ENCODE data around the gene ALDH16A1. TPM values are rescaled to one million over a fixed set of nuclear protein-coding genes. Genes with fewer than 3 reads are reported as not detected.

ALDH16A1 gene
- total RNA-seq = 29.7 TPM

GRCh38 chr19:49453013-49453756 lies at the start of gene ALDH16A1:
ALDH16A1 (plus strand) TSS chr19:49453225; CDS start chr19:49453332, 107 bp downstream.
- ATAC-seq = peak; percentile 87
- peak; percentile 98 for DNase-seq (ENCODE audit: low spot score)

GRCh38 chr19:49403404-49404187 lies 49.4 kb upstream of the ALDH16A1 start:
- no peak for ATAC-seq
- DNase-seq (ENCODE audit: low spot score) = no peak

GRCh38 chr19:49407079-49407478 lies 45.9 kb upstream of the ALDH16A1 start:
- ATAC-seq (no peak), DNase-seq (ENCODE audit: low spot score) (no peak)

GRCh38 chr19:49407482-49408015 lies 45.5 kb upstream of the ALDH16A1 start:
- DNase-seq (ENCODE audit: low spot score) = no peak
- no peak for ATAC-seq

GRCh38 chr19:49408816-49409440 lies 44.1 kb upstream of the ALDH16A1 start:
- no peak for DNase-seq (ENCODE audit: low spot score)
- no peak for ATAC-seq

GRCh38 chr19:49409441-49410029 lies 43.5 kb upstream of the ALDH16A1 start:
- DNase-seq (ENCODE audit: low spot score) (no peak), ATAC-seq (no peak)

DNA sequence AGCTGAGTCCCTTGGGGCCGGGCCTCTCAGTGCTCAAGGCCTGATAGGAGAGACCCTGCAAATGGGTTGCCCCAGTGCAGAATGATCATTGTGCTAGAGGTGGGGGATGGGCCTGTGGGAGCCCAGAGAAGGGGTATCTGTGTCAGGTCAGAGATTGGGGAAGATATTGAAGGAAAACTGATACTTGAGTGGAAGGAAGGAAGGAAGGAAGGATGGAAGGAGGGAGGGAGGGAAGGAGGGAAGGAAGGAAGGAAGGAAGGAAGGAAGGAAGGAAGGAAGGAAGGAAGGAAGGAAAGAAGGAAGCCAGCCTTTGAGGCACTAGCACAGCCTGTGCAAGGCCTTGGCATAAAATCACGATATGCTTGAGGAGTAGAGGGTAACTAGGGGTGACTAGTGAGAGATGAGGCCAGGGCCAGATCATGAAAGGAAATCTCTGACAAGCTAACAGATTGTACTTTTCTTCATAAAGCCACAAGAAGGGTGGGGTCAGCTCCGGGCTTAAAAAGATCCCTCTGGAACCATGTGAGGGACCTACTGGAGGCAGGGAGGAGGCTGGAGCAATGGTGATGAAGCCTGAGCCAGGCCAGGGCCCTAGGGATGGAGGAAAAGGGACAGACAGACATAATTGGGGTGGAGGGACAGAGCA lies 41.2 kb upstream of the ALDH16A1 start:
- DNase-seq (ENCODE audit: low spot score) (no peak), ATAC-seq (no peak)

DNA sequence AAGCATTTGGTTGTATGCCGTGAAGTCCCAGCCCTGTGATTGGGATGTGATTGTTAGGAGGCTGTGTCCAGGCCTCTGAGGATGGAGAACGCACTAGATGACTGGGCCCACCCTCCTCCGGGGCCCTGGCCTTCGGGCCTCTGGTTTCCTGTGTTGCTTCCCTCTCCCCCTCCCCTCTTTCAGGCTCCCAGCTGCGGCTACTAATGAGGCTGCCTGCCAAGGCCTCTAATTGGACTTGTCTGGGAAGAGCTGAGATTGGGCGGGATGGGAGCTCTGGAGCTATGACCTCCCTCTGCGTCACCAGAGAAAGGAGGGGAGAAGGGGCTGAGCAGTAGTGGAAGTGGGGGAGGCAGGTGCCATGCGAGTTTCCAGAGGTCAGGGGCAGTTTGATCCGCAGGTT lies 39.7 kb upstream of the ALDH16A1 start:
- DNase-seq (ENCODE audit: low spot score) (no peak), ATAC-seq (no peak)

DNA sequence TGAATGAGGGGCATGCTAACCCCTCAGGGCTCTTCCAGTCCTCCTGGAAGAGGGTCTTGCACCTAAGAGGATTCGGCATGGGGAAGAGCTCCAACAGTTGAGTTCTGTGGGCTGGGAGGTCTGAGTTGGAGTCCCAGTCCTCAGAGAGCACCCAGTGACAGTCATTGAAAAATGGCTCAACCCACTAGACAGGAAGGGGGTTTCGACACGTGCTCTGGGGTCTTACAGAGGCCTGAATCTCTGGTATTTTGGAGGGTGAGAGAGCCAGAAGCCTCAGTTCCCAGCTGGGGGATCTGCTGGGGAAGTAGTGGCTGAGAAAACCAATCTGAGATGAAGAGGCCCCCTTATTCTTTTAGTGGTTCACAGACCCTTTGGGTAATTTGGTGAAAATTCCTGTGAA lies 38.8 kb upstream of the ALDH16A1 start:
- ATAC-seq (no peak), DNase-seq (ENCODE audit: low spot score) (no peak)

DNA sequence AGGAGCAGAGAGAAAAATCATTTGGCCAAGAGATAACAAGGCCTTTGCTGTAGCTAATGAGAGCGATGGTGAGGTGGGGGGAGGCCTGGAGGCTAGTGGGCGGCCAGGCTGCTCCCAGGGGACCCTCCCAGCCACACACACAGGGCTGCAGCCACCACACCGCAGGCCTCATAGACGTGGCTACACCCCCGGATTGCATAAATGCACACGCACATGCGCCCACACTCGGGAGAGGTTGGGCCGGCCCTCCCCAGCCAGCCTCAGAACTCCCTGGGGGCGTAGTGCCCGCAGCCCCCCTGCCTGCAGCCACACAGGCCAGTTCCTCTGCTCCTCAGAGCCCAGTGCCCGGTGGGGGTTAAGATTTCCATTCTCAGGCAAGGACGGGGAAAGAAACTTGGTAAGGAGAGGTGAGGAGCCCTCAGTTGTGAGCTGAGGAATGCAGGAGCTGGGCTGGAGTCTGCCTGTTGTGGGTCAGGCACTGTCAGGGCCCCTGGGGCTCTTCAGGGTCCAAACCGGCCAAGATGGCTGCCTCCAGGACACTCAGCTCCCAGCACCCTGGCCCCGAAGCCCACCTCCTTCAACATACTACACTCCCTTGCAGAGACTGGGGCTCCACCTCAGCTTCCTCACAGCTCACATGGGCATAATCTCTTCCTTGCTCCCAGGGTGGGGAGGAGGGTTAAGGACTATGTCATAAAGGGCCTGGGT lies 37.8 kb upstream of the ALDH16A1 start:
- no peak for ATAC-seq
- DNase-seq (ENCODE audit: low spot score) = no peak

DNA sequence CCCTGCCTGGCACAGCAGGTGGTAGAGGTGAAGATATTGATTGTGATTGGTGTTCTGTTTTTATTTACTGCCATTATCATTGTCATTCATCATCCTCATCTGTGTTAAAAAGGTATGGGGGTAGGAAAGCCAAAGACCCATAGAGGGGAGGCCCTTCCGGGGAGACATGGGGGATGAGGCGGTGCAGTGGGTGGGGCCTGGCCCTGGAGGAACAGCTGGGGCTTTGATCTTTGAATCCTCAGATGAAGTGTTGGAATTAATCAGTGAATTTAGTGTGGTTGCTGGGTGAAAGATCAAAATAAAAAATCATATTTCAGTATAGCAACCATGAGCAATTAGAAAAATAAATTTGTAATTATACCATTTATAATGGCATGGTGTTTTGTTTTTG lies 37.2 kb upstream of the ALDH16A1 start:
- DNase-seq (ENCODE audit: low spot score) = no peak

GRCh38 chr19:49417088-49417487 lies 35.9 kb upstream of the ALDH16A1 start:
- ATAC-seq (no peak), DNase-seq (ENCODE audit: low spot score) (no peak)

More for the DNA sequence above, 37.2 kb upstream of the ALDH16A1 start:
- ATAC-seq = no peak

GRCh38 chr19:49418511-49418910 lies 34.5 kb upstream of the ALDH16A1 start:
- DNase-seq (ENCODE audit: low spot score) (no peak), ATAC-seq (no peak)

DNA sequence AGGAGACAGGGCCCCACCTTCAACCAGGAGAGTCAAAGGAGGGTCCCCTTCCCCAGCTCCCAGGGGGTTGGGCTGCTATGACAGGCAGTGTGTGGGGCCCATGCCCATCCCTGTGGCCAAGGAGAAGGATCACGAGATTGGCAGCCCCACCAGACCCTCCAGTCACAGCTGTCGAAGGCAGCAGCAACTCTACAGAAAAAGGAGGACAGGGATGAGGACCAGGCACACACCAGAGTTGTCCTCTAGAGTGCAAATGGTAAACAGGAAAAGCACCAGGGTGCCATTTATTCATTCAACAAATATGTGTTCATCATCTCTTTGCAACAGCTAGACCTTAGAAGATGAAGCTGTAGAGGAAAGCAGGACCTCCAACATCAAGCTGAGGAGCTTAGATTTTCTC lies 33.9 kb upstream of the ALDH16A1 start:
- ATAC-seq (no peak), DNase-seq (ENCODE audit: low spot score) (no peak)

GRCh38 chr19:49420227-49420626 lies 32.8 kb upstream of the ALDH16A1 start:
- ATAC-seq = no peak
- no peak for DNase-seq (ENCODE audit: low spot score)

GRCh38 chr19:49421039-49421877 lies 31.8 kb upstream of the ALDH16A1 start:
- peak; percentile 72 for ATAC-seq

GRCh38 chr19:49421878-49422202 lies 31.2 kb upstream of the ALDH16A1 start:
- DNase-seq (ENCODE audit: low spot score) (no peak), ATAC-seq (no peak)

More at GRCh38 chr19:49421039-49421877, 31.8 kb upstream of the ALDH16A1 start:
- peak; percentile 54 for DNase-seq (ENCODE audit: low spot score)

GRCh38 chr19:49422407-49423070 lies 30.5 kb upstream of the ALDH16A1 start:
- no peak for DNase-seq (ENCODE audit: low spot score)
- peak; percentile 42 for ATAC-seq
